NCI-H446 (cell line): ENCODE results near the gene CGB5.

Experiments used
- DNase-seq, 2 experiments: peaks; one replicate each; lab custom pipeline; 2025; lab: John Stamatoyannopoulos, UW

CGB5 gene

DNA sequence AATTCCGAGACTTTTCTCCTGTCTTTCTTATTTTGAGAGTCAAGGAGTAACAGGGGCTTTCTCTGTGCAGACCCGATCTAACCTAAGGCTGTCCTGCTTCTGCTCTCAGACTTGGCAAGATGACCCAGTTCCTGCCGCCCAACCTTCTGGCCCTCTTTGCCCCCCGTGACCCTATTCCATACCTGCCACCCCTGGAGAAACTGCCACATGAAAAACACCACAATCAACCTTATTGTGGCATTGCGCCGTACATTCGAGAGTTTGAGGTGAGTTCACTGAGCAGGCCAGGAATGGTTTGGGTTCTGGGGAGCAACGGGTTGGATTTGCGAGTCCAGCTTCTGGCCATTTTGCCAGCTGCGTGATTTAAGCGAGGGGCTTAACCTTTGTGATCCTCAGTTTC lies 42.6 kb downstream of the CGB5 start:
- DNase-seq: no peak

- DNase-seq: no peak
These were observed 47.9 kb downstream of the CGB5 start for GRCh38 chr19:49091391-49092038.

DNA sequence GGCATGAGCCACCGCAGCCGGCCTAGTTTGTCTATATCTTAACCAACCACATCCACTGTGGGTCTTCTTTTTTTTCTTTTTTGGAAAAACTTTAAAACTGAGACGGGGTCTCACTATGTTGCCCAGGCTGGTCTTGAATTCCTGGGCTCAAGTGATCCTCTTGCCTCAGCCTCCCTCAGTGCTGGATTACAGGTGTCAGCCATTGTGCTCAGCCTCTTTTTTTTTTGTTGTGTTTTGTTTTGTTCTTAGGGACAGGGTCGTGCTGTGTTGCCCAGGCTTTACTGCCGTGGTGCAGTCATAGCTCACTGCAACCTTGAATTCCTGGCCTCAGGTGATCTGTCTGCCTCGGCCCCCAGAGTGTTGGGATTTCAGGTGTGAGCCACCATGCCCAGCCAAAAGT lies 49.0 kb downstream of the CGB5 start:
- DNase-seq: no peak
